GM19395 (cell line): ENCODE data around the gene SLC25A42.

ENCODE experiments used
- ATAC-seq: cut with Tn5 transposase; IDR thresholded peaks from one replicate; pipeline ENCODE4 v1.9.1; 2021; ENCODE audit warnings: mild to moderate bottlenecking, moderate library complexity; ENCODE audit not compliant: unreplicated experiment

The SLC25A42 gene

DNA sequence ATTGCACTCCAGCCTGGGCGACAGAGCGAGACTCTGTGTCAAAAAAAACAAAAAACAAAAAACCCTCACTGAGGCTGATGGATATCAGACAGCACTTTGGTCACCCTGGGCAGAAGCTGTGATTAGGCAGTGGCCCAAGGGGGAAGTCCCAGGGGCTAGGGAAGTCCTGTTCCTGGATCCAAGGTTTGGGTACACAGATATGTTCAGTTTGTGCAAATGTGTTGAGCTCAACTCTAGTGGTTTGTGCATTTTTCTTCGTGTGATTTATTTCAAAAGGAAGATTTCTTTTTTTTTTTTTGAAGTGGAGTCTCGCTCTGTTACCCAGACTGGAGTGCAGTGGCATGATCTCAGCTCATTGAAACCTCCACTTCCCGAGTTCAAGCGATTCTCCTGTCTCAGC lies 94.0 kb downstream of the SLC25A42 start:
- ATAC-seq, result no peak

GRCh38 chr19:19159534-19159933 lies 95.7 kb downstream of the SLC25A42 start:
- no peak for ATAC-seq

DNA sequence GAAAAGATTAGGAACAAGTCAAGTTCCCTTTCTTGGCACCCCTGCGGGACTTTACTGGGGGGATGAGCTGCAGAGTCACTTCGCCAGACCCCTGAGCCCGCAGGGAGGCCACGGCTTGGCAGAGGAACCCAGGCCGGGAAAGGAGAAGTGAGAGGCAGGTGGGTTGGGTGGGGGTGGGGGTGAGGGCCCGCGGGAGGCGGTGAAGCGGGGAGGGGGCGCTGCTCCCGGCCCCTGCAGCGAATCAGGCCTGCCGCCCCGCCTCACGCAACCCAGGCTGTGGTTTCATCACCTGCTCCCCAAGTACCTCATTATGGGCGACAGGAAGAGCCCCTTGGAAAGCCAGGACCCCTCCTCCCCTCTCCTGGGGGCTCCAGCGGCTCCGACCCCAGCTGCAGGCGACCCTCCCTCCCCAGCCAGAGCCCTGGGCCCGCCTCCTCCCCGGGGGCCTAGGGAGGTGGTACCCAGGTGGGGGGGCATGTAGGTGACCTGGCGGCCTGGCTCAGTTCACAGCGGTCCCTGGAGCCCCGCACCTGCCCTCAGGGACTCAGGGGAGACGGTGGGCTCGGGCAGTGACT lies 96.8 kb downstream of the SLC25A42 start:
- no peak for ATAC-seq

DNA sequence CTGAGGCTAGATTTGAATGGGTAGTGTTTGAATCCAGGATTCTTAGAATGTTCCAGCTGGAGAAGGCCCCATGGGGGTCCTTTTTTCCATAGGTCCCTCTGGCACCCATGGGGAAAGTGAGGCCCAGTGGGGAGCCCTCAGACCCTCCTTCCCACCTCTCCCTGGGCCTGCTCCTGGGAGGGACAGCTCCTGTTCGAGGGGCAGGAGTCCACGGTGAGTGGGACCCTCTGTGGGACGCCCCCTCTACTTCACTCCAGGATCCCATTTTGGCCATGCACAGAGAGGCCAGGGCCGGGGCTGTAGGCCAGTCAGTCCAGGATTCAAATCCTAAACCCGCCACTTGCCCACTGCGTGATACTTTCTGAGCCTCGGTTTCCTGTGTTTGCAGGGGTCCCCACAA lies 98.7 kb downstream of the SLC25A42 start:
- no peak for ATAC-seq
